Kidney capillary endothelial cell (primary cell): ENCODE measurements around the gene TCEA2.

Experiments used
- DNase-seq: peaks from one replicate; pipeline ENCODE4 v3.0.0-alpha.2; 2018; ENCODE audit warnings: low spot score

The TCEA2 gene

DNA sequence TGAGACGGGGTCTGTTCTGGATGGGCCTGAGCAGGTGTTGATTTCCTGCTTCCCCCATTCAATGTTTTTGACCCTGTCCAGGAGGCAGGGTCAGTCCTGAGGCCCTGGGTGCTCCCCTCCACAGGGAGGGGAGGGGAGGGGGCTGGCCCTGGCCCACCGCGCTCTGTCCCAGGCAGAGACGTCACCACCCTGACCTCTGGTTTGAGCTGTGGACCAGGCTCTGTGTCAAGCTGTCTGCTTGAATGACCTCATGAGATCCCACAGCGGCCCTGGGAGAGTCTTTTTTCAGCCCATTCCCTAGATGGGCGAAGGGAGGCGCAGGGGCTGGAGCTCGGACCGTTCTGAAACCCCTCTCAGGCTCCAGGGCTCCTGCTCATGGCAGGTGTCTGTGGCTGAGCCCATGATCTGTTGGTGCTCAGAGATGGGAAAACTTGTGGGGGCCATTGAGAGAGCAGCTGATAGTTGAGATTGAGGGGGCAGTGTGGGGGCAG lies 30.1 kb downstream of the TCEA2 start:
- no peak for DNase-seq

GRCh38 chr20:64095455-64095854 lies 32.5 kb downstream of the TCEA2 start:
- no peak for DNase-seq

- DNase-seq, result no peak
Observed at GRCh38 chr20:64095927-64096326, 32.9 kb downstream of the TCEA2 start.

DNA sequence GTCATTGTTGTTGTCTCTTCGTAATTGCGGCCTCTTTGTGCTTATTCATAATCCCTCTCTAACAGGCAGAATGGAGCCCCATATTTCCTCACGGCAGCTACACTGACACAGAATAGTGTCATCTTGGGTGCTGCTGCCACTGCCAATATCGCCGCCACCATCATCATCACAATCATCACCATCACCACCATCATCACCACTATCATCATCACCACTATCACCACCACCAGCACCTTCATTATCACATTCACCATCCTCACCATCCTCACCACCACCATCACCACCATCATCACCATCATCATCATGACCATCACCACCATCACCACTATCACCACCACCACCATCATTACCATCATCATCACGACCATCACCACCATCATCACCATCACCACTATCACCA lies 33.5 kb downstream of the TCEA2 start:
- no peak for DNase-seq

GRCh38 chr20:64098471-64099013 lies 35.5 kb downstream of the TCEA2 start:
- no peak for DNase-seq

DNA sequence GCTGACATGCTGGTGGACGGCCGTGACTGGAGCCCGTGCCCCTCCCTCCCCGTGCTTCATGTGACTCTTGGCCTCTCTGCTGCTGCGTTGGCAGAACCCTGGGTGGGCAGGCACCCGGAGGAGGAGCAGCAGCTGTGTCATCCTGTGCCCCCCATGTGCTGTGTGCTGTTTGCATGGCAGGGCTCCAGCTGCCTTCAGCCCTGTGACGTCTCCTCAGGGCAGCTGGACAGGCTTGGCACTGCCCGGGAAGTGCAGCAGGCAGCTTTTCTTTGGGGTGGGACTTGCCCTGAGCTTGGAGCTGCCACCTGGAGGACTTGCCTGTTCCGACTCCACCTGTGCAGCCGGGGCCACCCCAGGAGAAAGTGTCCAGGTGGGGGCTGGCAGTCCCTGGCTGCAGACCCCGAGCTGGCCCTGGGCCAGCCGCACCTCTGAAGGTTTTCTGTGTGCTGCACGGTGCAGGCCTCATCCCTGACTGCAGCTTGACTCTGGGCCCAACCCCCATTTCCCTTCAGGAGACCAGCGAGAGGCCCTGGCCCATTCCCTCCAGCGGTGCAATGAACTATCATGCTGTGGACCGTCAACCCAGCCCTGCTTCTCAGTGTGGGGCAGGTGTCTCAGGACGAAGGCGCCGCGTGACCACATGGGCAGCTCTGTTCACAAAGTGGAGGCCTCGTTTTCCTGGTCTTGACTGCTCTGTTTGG lies 36.2 kb downstream of the TCEA2 start:
- DNase-seq, result no peak

DNA sequence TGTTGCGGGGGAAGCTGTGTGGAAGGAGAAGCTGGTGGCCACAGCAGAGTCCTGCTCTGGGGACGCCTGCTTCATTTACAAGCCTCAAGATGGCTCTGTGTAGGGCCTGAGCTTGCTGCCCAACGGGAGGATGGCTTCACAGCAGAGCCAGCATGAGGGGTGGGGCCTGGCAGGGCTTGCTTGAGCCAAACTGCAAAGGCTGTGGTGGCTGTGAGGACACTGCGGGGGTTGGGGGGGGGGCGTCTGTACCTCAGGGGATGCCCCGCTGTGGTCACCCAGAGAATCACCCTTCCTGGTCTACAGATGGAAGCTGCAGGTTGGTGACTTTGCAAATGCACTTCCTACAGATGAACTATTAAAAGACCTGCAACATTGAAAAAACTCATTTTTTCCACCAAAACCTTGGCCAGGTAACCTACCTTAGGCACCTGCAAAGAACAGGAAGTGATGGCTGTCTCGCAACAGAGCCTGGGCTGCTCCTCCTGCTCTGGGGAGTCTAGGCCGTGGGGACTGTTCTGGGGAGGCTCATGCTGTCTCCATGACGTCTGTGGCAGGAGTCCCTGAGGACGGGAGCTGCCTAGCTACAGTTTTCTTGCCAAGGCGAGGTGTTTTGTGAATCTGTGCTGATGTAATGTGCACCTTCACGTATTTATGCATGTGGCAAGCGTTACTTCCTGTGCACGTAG lies 37.0 kb downstream of the TCEA2 start:
- DNase-seq, result no peak

- no peak for DNase-seq
Observed at GRCh38 chr20:64100566-64100888, 37.5 kb downstream of the TCEA2 start.

- no peak for DNase-seq
Observed at GRCh38 chr20:64100946-64101688, 38.1 kb downstream of the TCEA2 start.

GRCh38 chr20:64101731-64102621 lies 39.0 kb downstream of the TCEA2 start:
- DNase-seq, result no peak

- DNase-seq, result no peak
Observed at GRCh38 chr20:64102647-64103354, 39.8 kb downstream of the TCEA2 start.

- no peak for DNase-seq
Observed at GRCh38 chr20:64103871-64104666, 41.1 kb downstream of the TCEA2 start.

DNA sequence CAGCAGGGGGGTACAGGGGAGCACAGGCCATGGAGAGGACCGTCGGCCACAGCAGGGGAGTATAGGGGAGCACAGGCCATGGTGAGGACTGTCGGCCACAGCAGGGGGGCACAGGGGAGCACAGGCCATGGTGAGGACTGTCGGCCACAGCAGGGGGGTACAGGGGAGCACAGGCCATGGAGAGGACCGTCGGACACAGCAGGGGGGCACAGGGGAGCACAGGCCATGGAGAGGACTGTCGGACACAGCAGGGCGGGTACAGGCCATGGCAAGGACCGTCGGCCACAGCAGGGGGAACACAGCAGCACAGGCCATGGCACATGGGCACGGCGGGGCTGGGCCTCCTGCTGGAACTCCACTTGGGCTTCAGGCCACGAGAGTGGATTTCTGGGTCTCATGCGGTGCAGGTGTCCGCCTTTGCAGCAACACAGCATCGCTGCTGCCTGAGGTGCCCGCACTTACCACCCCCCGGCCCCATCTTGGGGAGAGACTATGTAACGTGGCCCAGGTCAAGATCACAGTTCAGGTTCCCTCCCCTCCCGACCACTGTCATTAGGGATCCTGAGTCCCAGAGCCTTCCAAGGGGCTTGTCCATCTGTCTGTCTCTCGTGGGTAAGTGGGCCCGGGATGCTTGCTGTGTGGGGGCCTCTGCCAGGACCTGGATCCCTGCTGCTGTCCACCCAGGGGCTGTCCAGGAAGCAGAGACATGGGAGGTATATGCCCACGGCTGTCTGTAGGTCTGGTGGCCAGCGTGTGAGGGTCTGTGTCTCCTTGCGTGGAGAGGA lies 41.9 kb downstream of the TCEA2 start:
- DNase-seq, result no peak

GRCh38 chr20:64105846-64106434 lies 42.9 kb downstream of the TCEA2 start:
- DNase-seq, result no peak

GRCh38 chr20:64106435-64106961 lies 43.5 kb downstream of the TCEA2 start:
- DNase-seq, result no peak

DNA sequence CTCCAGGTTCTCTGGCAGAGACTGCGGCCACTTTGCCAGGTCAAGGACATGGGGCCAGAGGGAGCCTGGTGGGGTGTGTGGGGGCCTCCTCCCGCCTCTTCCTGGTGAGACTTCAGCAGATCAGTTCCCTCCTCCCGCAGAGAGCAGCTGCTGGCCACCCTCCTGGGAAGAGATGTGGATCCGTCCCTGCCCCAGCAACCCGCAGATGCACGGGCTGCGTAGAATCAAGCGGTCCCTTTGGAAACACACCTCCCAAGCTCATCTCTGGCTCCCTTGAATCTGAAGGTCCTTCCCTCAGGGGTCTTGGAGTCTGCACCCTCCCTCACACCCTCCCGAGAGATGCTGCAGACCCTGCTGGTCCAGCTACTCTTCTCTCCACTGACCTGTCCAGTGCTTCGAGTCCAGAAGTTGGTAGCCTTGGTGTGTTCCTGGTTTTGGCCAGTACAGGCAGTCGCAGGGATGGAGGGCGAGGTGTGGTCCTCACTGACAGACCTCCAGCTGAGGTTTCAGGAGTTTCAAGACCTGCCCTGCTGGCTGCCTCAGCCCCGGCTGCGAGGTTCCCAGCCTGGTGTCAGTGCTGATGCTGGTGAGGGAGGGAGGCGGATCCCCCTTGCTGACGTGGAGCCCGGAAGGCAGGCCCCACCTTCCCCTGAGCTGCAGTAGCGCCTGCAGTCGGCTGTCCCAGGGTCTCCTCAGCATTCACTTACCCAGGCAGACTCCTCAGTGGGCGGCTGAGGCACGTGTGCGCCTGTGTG lies 44.2 kb downstream of the TCEA2 start, which contains the start of gene NPBWR2:
NPBWR2 (minus strand) TSS at position 585 of the 755 bp plus-strand sequence. CDS start 734 bp downstream, outside the sequence.
- no peak for DNase-seq

DNA sequence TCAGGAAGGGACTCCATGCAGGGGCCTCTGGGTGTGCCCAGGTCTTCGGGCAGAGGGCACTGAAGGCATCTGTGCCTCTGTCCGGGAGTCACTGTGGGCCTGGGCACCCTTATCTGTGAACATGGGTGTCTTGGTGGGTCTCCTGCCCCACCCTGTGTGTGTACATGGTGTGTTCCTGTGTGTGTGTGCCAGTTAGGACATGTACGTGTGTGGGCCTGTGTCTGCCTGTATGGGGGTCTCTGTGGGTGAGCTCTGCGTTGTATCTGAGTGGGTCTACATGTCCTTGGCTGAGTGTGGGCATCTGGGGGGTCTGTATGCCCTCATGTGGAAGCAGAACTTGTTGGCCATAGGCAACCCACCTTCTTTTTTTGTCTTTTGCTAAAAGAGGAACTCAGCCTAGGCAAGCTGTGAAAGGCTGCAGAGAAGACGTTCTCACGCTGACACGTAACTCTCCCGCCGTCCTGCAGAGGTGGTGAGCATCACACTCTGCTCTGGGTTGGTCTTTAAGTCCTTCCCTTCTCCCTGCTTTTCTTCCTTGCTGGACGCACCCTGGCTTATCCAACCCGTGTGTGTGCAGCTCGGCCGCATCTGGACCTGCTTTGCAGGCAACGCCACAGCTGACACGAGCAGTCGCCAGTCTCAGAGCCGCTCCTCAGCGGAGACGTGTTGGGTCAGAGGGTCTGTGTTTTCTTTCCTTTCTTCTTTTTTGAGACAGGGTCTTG lies 44.9 kb downstream of the TCEA2 start:
- DNase-seq, result no peak
